Measurements from ENCODE around the gene C2CD5. TPM values are rescaled to one million over a fixed set of nuclear protein-coding genes. Genes with fewer than 3 reads are reported as not detected.

The C2CD5 gene
- total RNA-seq, 1 experiment from 2014 or later, result 27.1 TPM

GRCh38 chr12:22431693-22432251, 112.6 kb downstream of the C2CD5 start:
- Histone ChIP-seq H3K27me3 (replicated peaks; ENCODE audit: insufficient read depth, low read depth, low read length, poor library complexity) (no peaks in the 10 kb centered on the region), H3K27ac (ENCODE audit: low read depth, low read length, poor library complexity, severe bottlenecking) (no peak overlapping the region), H3K36me3 (ENCODE audit: insufficient read depth, low read length, poor library complexity, severe bottlenecking) (no peaks in the 10 kb centered on the region), H3K4me3 (ENCODE audit: low read depth, low read length, poor library complexity, severe bottlenecking) (no peak overlapping the region), H3K9me3 (ENCODE audit: low read depth, low read length, poor library complexity, severe bottlenecking) (no peaks in the 10 kb centered on the region), H3K4me1 (ENCODE audit: insufficient read depth, low read length, poor library complexity, severe bottlenecking) (no peaks in the 10 kb centered on the region)
- POLR2A ChIA-PET (ENCODE audit: low non-redundant PET), result no interaction called here
- no peak for TF ChIP-seq CTCF (conservative IDR thresholded peaks at IDR 0.05; ENCODE audit: low read depth, low read length)
- TF ChIP-seq EZH2 (IDR thresholded peaks at IDR 0.05; ENCODE audit: borderline replicate concordance, low read depth, low read length, poor library complexity, severe bottlenecking), result no peak
- BruUV-seq (replicated peaks), result no TSS peak
- intact Hi-C loops (cut with micrococcal nuclease; ENCODE audit: unreplicated experiment), result no loop called here
- CTCF ChIA-PET, result no interaction called here
- DNase-seq (ENCODE audit: low spot score), result no peak

- Histone ChIP-seq H3K36me3 (ENCODE audit: insufficient read depth, low read length, poor library complexity, severe bottlenecking) (no peaks in the 10 kb centered on the region), H3K4me1 (ENCODE audit: insufficient read depth, low read length, poor library complexity, severe bottlenecking) (no peaks in the 10 kb centered on the region), H3K4me3 (ENCODE audit: low read depth, low read length, poor library complexity, severe bottlenecking) (no peak overlapping the region), H3K27me3 (replicated peaks; ENCODE audit: insufficient read depth, low read depth, low read length, poor library complexity) (peaks cover 7% of the 10 kb centered on the region), H3K9me3 (ENCODE audit: low read depth, low read length, poor library complexity, severe bottlenecking) (no peaks in the 10 kb centered on the region), H3K27ac (ENCODE audit: low read depth, low read length, poor library complexity, severe bottlenecking) (no peak overlapping the region)
- CTCF ChIA-PET, result no interaction called here
- intact Hi-C loops (cut with micrococcal nuclease; ENCODE audit: unreplicated experiment), result no loop called here
- TF ChIP-seq EZH2 (IDR thresholded peaks at IDR 0.05; ENCODE audit: borderline replicate concordance, low read depth, low read length, poor library complexity, severe bottlenecking) (no peak), CTCF (conservative IDR thresholded peaks at IDR 0.05; ENCODE audit: low read depth, low read length) (no peak)
- POLR2A ChIA-PET (ENCODE audit: low non-redundant PET), result no interaction called here
- DNase-seq (ENCODE audit: low spot score), result no peak
- no TSS peak for BruUV-seq (replicated peaks)
Measured at GRCh38 chr12:22416801-22417200, 127.5 kb downstream of the C2CD5 start.

GRCh38 chr12:22415342-22416309, 128.7 kb downstream of the C2CD5 start:
- no peak for DNase-seq (ENCODE audit: low spot score)
- Histone ChIP-seq H3K4me3 (ENCODE audit: low read depth, low read length, poor library complexity, severe bottlenecking) (no peak overlapping the region), H3K9me3 (ENCODE audit: low read depth, low read length, poor library complexity, severe bottlenecking) (no peaks in the 10 kb centered on the region), H3K4me1 (ENCODE audit: insufficient read depth, low read length, poor library complexity, severe bottlenecking) (no peaks in the 10 kb centered on the region), H3K27me3 (replicated peaks; ENCODE audit: insufficient read depth, low read depth, low read length, poor library complexity) (peaks cover 7% of the 10 kb centered on the region), H3K36me3 (ENCODE audit: insufficient read depth, low read length, poor library complexity, severe bottlenecking) (no peaks in the 10 kb centered on the region), H3K27ac (ENCODE audit: low read depth, low read length, poor library complexity, severe bottlenecking) (no peak overlapping the region)
- ChIA-PET CTCF (no interaction called here), POLR2A (ENCODE audit: low non-redundant PET) (no interaction called here)
- intact Hi-C loops (cut with micrococcal nuclease; ENCODE audit: unreplicated experiment), result no loop called here
- no peak for TF ChIP-seq EZH2 (IDR thresholded peaks at IDR 0.05; ENCODE audit: borderline replicate concordance, low read depth, low read length, poor library complexity, severe bottlenecking)
- TF ChIP-seq CTCF (conservative IDR thresholded peaks at IDR 0.05; ENCODE audit: low read depth, low read length), result no peak
- no TSS peak for BruUV-seq (replicated peaks)
